Right renal pelvis (tissue), 4 donors: ENCODE data around the gene CYP4A22. TPM values are rescaled to one million over a fixed set of nuclear protein-coding genes. Genes with fewer than 3 reads are reported as not detected.
"Not testable (repeated sequence)": the region's sequence is repeated elsewhere in the genome, so short reads cannot be mapped to it uniquely, and the experiment has no call there.

Experiments used
- DNase-seq, 4 donors: peaks; one replicate each; pipeline ENCODE4 v3.0.0-alpha.2; 2013; ENCODE audit warnings: low read depth in 4 of 4, low spot score in 3 of 4, missing footprints in 1 of 4
- polyA plus RNA-seq, 4 donors: library from polyadenylated mRNA; unstranded; fragments of 120-200 nt; gene quantifications; one replicate each; pipeline ENCODE4 v1.2.1, GENCODE V29; 2013; ENCODE audit not compliant: insufficient read length in 4 of 4

Gene CYP4A22
- polyA plus RNA-seq, 4 donors, result 5.1 to 7.8 (median 7.5) TPM

- DNase-seq, result no peak
Measured at GRCh38 chr1:47184090-47184821, 47.0 kb downstream of the CYP4A22 start.

GRCh38 chr1:47184822-47185677, 47.8 kb downstream of the CYP4A22 start:
- DNase-seq, result no peak

- no peak for DNase-seq
Measured at GRCh38 chr1:47186267-47187185, 49.3 kb downstream of the CYP4A22 start.

GRCh38 chr1:47187231-47187925, 50.1 kb downstream of the CYP4A22 start:
- no peak for DNase-seq

- DNase-seq, result no peak
Measured at GRCh38 chr1:47187926-47188250, 50.6 kb downstream of the CYP4A22 start.

GRCh38 chr1:47188791-47189785, 51.8 kb downstream of the CYP4A22 start:
- DNase-seq, result no peak

- no peak for DNase-seq
Measured at GRCh38 chr1:47189844-47190508, 52.7 kb downstream of the CYP4A22 start, which contains the start of gene PDZK1IP1. Gene PDZK1IP1 (minus strand): TSS chr1:47190036. CDS start chr1:47189932, 104 bp downstream.

GRCh38 chr1:47190509-47190855, 53.2 kb downstream of the CYP4A22 start:
- no peak for DNase-seq

GRCh38 chr1:47190857-47191256, 53.6 kb downstream of the CYP4A22 start:
- DNase-seq, result no peak

- no peak for DNase-seq
Measured at GRCh38 chr1:47191940-47192457, 54.8 kb downstream of the CYP4A22 start.

- peak; percentile 59 to 75 (median 71) for DNase-seq
Measured at GRCh38 chr1:47192458-47193384, 55.5 kb downstream of the CYP4A22 start.

- not testable (repeated sequence) for DNase-seq
Measured at GRCh38 chr1:47193496-47193895, 56.3 kb downstream of the CYP4A22 start.

GRCh38 chr1:47194311-47194710, 57.1 kb downstream of the CYP4A22 start:
- DNase-seq, result no peak

- not testable (repeated sequence) for DNase-seq
Measured at GRCh38 chr1:47195981-47196380, 58.7 kb downstream of the CYP4A22 start.

- no peak for DNase-seq
Measured at GRCh38 chr1:47196622-47197021, 59.4 kb downstream of the CYP4A22 start.

- DNase-seq, result no peak
Measured at GRCh38 chr1:47198214-47198613, 61.0 kb downstream of the CYP4A22 start.
